Esophagus squamous epithelium (tissue), 5 donors: ENCODE results near the gene MRPS24. TPM values are rescaled to one million over a fixed set of nuclear protein-coding genes. Genes with fewer than 3 reads are reported as not detected.
A peak's percentile ranks its signal among the peaks of the same experiment; 100 is the strongest.

Source experiments
- DNase-seq: peaks from one replicate; lab custom pipeline; 2025; lab: John Stamatoyannopoulos, UW
- H3K27ac ChIP-seq, 4 donors: fragments of 200-600 bp; sonication (generic); one replicate each; pipeline ENCODE4 v1.5.1; 2016 to 2019; ENCODE audit warnings: mild to moderate bottlenecking in 1 of 4
- H3K27me3 ChIP-seq, 4 donors: fragments of 200-600 bp; sonication (generic); 1 replicate in 3 of 4; 2 replicates in 1 of 4; pipeline versions ENCODE4 v1.5.1 to v1.6.0; 2017 to 2021; ENCODE audit warnings: antibody characterized with exemption in 1 of 4
- H3K36me3 ChIP-seq, 3 donors: fragments of 200-600 bp; sonication (generic); one replicate each; pipeline ENCODE4 v1.5.1; 2016 to 2019
- H3K4me1 ChIP-seq, 3 donors: fragments of 200-600 bp; sonication (generic); one replicate each; pipeline ENCODE4 v1.5.1; 2017 to 2019
- H3K4me3 ChIP-seq, 4 donors: fragments of 200-600 bp; sonication (generic); 1 replicate in 3 of 4; 2 replicates in 1 of 4; pipeline ENCODE4 v1.5.1; 2016 to 2019; ENCODE audit warnings: mild to moderate bottlenecking in 2 of 4, moderate library complexity in 1 of 4
- H3K9me3 ChIP-seq, 3 donors: fragments of 200-600 bp; sonication (generic); one replicate each; pipeline ENCODE4 v1.5.1; 2016 to 2019
- CTCF ChIP-seq, 6 experiments: fragments of 450-650 bp in 4 of 6; fragments of 200-600 bp in 2 of 6; sonication (generic) in 2 of 6; IDR thresholded peaks; one replicate each; pipeline ENCODE4 v1.5.1; 2016 to 2019; ENCODE audit warnings: antibody characterized with exemption in 6 of 6, mild to moderate bottlenecking in 4 of 6, moderate library complexity in 4 of 6
- POLR2A ChIP-seq, 4 donors: fragments of 450-650 bp; IDR thresholded peaks; one replicate each; pipeline ENCODE4 v1.6.1; 2017; ENCODE audit warnings: antibody characterized with exemption in 4 of 4, mild to moderate bottlenecking in 4 of 4, moderate library complexity in 3 of 4
- WGBS, 2 donors: methylation state at CpG; one replicate each; pipeline ENCODE4 v1.1.5; 2018; 5-methylcytosine and 5-hydroxymethylcytosine counted together
- intact Hi-C: fragments of 100-400 bp; cut with DNase I; formaldehyde crosslinking; loops from one replicate; pipeline ENCODE4 v1.15.0; 2022
- total RNA-seq, 4 donors: library from RNA; depleted of rRNA; stranded (reverse); fragments of >200 nt; gene quantifications; one replicate each; pipeline ENCODE4 v1.1.0, GENCODE V29; 2016
- donor health status: DM: yes; HTN: yes; CAD: no.

The MRPS24 gene
- total RNA-seq: 100 to 1,000 TPM in 3 of 4 donors, 10 to 100 TPM in 1; 86.0 to 144 (median 117) TPM

GRCh38 chr7:43869006-43869866 is at the start of gene MRPS24:
TSS of gene MRPS24 (minus strand) at chr7:43869517. CDS start at chr7:43869495, 22 bp downstream.
- peak; percentile 81 for DNase-seq
- 0% methylated on average over 22 to 26 of the region's 81 CpGs for whole genome bisulfite sequencing, 2 donors
- H3K36me3 ChIP-seq: peaks cover 0 to 29% (median 7%) of the 10 kb centered on the region in 3 donors
- H3K4me3 ChIP-seq: peak within 1 kb of the TSS; percentile 66 to 93 (median 90)
- intact Hi-C loops: no loop called here
- no peaks in the 10 kb centered on the region for H3K27me3 ChIP-seq
- TF ChIP-seq CTCF (IDR thresholded peaks at IDR 0.05): no peak
- peak in 2 of 4 donors; percentile 31 to 67 for TF ChIP-seq POLR2A (IDR thresholded peaks at IDR 0.05)
- no peaks in the 10 kb centered on the region for H3K9me3 ChIP-seq
- H3K4me1 ChIP-seq: peaks cover 18 to 57% (median 44%) of the 10 kb centered on the region in 3 donors
- peak within 1 kb of the TSS; percentile 84 to 95 (median 87) for H3K27ac ChIP-seq

- Histone ChIP-seq H3K27me3 (no peaks in the 10 kb centered on the region), H3K36me3 (peaks cover 0 to 4% (median 0%) of the 10 kb centered on the region in 3 donors), H3K9me3 (no peaks in the 10 kb centered on the region), H3K4me3 (no peak overlapping the region), H3K27ac (no peak overlapping the region), H3K4me1 (no peaks in the 10 kb centered on the region)
- no peak for TF ChIP-seq POLR2A (IDR thresholded peaks at IDR 0.05)
- TF ChIP-seq CTCF (IDR thresholded peaks at IDR 0.05): no peak
- DNase-seq: no peak
- WGBS, 2 donors: 86 to 90% methylated on average over 5 of the region's 5 CpGs
- intact Hi-C loops: no loop called here
These were observed 46.6 kb upstream of the MRPS24 start for GRCh38 chr7:43915907-43916306.

- 84 to 95% methylated on average over 4 to 5 of the region's 5 CpGs for WGBS, 2 donors
These were observed 45.5 kb upstream of the MRPS24 start for GRCh38 chr7:43914795-43915194.

GRCh38 chr7:43906331-43907010 is 37.2 kb upstream of the MRPS24 start, which contains the start of gene URGCP:
TSS of gene URGCP (minus strand) at chr7:43906596. CDS start at chr7:43906575, 21 bp downstream.
- peaks cover 0 to 3% (median 0%) of the 10 kb centered on the region in 3 donors for H3K36me3 ChIP-seq
- H3K9me3 ChIP-seq: no peaks in the 10 kb centered on the region
- H3K27ac ChIP-seq: peak within 1 kb of the TSS; percentile 85 to 96 (median 93)
- H3K27me3 ChIP-seq: no peaks in the 10 kb centered on the region
- TF ChIP-seq CTCF (IDR thresholded peaks at IDR 0.05): no peak
- peak in 1 of 4 donors; percentile 40 for TF ChIP-seq POLR2A (IDR thresholded peaks at IDR 0.05)
- H3K4me1 ChIP-seq: peaks cover 0 to 46% (median 24%) of the 10 kb centered on the region in 3 donors
- DNase-seq: no peak
- 0 to 14% methylated on average over 1 of the region's 73 CpGs for WGBS, 2 donors
- H3K4me3 ChIP-seq: peak within 1 kb of the TSS; percentile 61 to 94 (median 78)
- intact Hi-C loops: no loop called here

More at GRCh38 chr7:43914795-43915194, 45.5 kb upstream of the MRPS24 start:
- no peak for DNase-seq
- Histone ChIP-seq H3K27ac (no peak overlapping the region), H3K9me3 (no peaks in the 10 kb centered on the region), H3K4me3 (no peak overlapping the region), H3K27me3 (no peaks in the 10 kb centered on the region), H3K4me1 (no peaks in the 10 kb centered on the region), H3K36me3 (peaks cover 0 to 4% (median 0%) of the 10 kb centered on the region in 3 donors)
- intact Hi-C loops: no loop called here
- TF ChIP-seq CTCF (IDR thresholded peaks at IDR 0.05) (no peak), POLR2A (IDR thresholded peaks at IDR 0.05) (no peak)
